HCT116 (cell line): ENCODE results near the gene LCN1. TPM values are rescaled to one million over a fixed set of nuclear protein-coding genes. Genes with fewer than 3 reads are reported as not detected.

Source experiments
- ATAC-seq: fragments of 200-7000 bp; cut with Tn5 transposase; 2 replicates; pipeline ENCODE4 v1.9.1; 2020; ENCODE audit warnings: mild to moderate bottlenecking, moderate library complexity
- BruUV-seq: library from RNA; stranded (reverse); fragments of 400-500 nt; replicated peaks from 2 replicates; lab custom pipeline; 2021; lab: Mats Ljungman, UMichigan
- CTCF ChIA-PET: fragments of 300-600 bp; sonication (Branson Sonifier 250); formaldehyde crosslinking; loops from one replicate; lab custom pipeline; 2021; ENCODE audit warnings: antibody characterized with exemption; lab: Charles Lee
- POLR2A ChIA-PET: fragments of 300-600, 350-600 bp; sonication (Branson Sonifier 250); formaldehyde crosslinking; loops from one replicate; lab custom pipeline; 2021; ENCODE audit warnings: antibody characterized with exemption; lab: Charles Lee
- RAD21 ChIA-PET, 2 experiments: fragments of 300-600 bp; sonication (Branson Sonifier 250); formaldehyde crosslinking; loops; one replicate each; lab custom pipeline; 2023; ENCODE audit warnings: low total read pairs in 2 of 2; ENCODE audit not compliant: uncharacterized antibody in 2 of 2, unreplicated experiment in 2 of 2, low non-redundant PET in 1 of 2; lab: Charles Lee
- DNase-seq: peaks from one replicate; pipeline ENCODE4 v3.0.0-alpha.2; 2010; ENCODE audit warnings: low read depth, low spot score
- H2AFZ ChIP-seq: fragments of 200-600 bp; shearing (Covaris generic), sonication (generic); 2 replicates; pipeline ENCODE4 v1.6.1; 2017; ENCODE audit warnings: low read depth, mixed run types, mixed read lengths, antibody characterized with exemption, low read length; ENCODE audit not compliant: poor library complexity, severe bottlenecking
- H3K27ac ChIP-seq: 2 replicates; pipeline ENCODE4 v1.5.1; 2012; ENCODE audit warnings: low read depth, low read length
- H3K27me3 ChIP-seq: fragments of 200-600 bp; sonication (generic); 2 replicates; pipeline ENCODE4 v1.6.1; 2016; ENCODE audit warnings: mixed run types, low read length, mixed read lengths; ENCODE audit not compliant: insufficient read depth
- H3K36me3 ChIP-seq, 2 experiments: fragments of 200-500 bp in 1 of 2; fragments of 200-600 bp in 1 of 2; sonication (Bioruptor generic) in 1 of 2; sonication (generic) in 1 of 2; 2 replicates each; pipeline versions ENCODE4 v1.5.1 to v1.6.1; 2014 to 2016; ENCODE audit warnings: low read length in 2 of 2, inconsistent platforms in 1 of 2, mixed read lengths in 1 of 2, mixed run types in 1 of 2; ENCODE audit not compliant: insufficient read depth in 2 of 2, control insufficient read depth in 1 of 2
- H3K4me1 ChIP-seq, 2 experiments: fragments of 200-600 bp in 1 of 2; sonication (generic) in 1 of 2; 2 replicates each; pipeline versions ENCODE4 v1.5.1 to v1.6.1; 2012 to 2017; ENCODE audit warnings: low read length in 2 of 2, inconsistent platforms in 1 of 2, mild to moderate bottlenecking in 1 of 2, mixed read lengths in 1 of 2, mixed run types in 1 of 2, moderate library complexity in 1 of 2; ENCODE audit not compliant: insufficient read depth in 2 of 2, control insufficient read depth in 1 of 2
- H3K4me2 ChIP-seq: fragments of 200-600 bp; sonication (generic); 2 replicates; pipeline ENCODE4 v1.6.1; 2017; ENCODE audit warnings: mixed run types, low read length, mixed read lengths
- H3K4me3 ChIP-seq, 2 experiments: fragments of 200-600 bp in 1 of 2; sonication (generic) in 1 of 2; replicated peaks in 1 of 2; 2 replicates each; pipeline ENCODE4 v1.5.1; 2011 to 2016; ENCODE audit warnings: low read length in 2 of 2, control low read depth in 1 of 2, low read depth in 1 of 2, mild to moderate bottlenecking in 1 of 2, mixed read lengths in 1 of 2, mixed run types in 1 of 2
- H3K79me2 ChIP-seq: fragments of 200-600 bp; sonication (generic); 2 replicates; pipeline ENCODE4 v1.6.1; 2017; ENCODE audit warnings: mild to moderate bottlenecking, mixed run types, low read length, moderate library complexity, mixed read lengths; ENCODE audit not compliant: insufficient read depth
- H3K9ac ChIP-seq: fragments of 200-600 bp; sonication (generic); 2 replicates; pipeline ENCODE4 v1.6.1; 2016; ENCODE audit warnings: low read length, mixed read lengths
- H3K9me2 ChIP-seq: fragments of 200-600 bp; sonication (generic), shearing (Covaris generic); 2 replicates; pipeline ENCODE4 v1.6.1; 2017; ENCODE audit warnings: mixed run types, mild to moderate bottlenecking, moderate library complexity; ENCODE audit not compliant: insufficient read depth
- H3K9me3 ChIP-seq, 2 experiments: fragments of 200-500 bp in 1 of 2; fragments of 200-600 bp in 1 of 2; sonication (Bioruptor generic) in 1 of 2; sonication (generic) in 1 of 2; 2 replicates each; pipeline ENCODE4 v1.6.1; 2014 to 2017; ENCODE audit warnings: low read length in 2 of 2, mixed read lengths in 2 of 2, inconsistent platforms in 1 of 2, low read depth in 1 of 2, mild to moderate bottlenecking in 1 of 2, mixed run types in 1 of 2, moderate library complexity in 1 of 2; ENCODE audit not compliant: control insufficient read depth in 1 of 2, insufficient read depth in 1 of 2
- H4K20me1 ChIP-seq: fragments of 200-600 bp; sonication (generic), shearing (Covaris generic); 2 replicates; pipeline ENCODE4 v1.6.1; 2017; ENCODE audit warnings: mixed run types, mild to moderate bottlenecking, moderate library complexity; ENCODE audit not compliant: insufficient read depth
- CBX3 ChIP-seq: IDR thresholded peaks from 2 replicates; pipeline ENCODE4 v1.6.1; 2012; ENCODE audit warnings: low read depth
- CEBPB ChIP-seq: IDR thresholded peaks from 2 replicates; pipeline ENCODE4 v1.6.1; 2012; ENCODE audit warnings: low read depth
- EGR1 ChIP-seq: IDR thresholded peaks from 2 replicates; pipeline ENCODE4 v1.6.1; 2012; ENCODE audit warnings: low read depth
- ELF1 ChIP-seq: IDR thresholded peaks from 2 replicates; pipeline ENCODE4 v1.6.1; 2012; ENCODE audit warnings: low read depth, borderline replicate concordance
- FOSL1 ChIP-seq: IDR thresholded peaks from 2 replicates; pipeline ENCODE4 v1.6.1; 2012; ENCODE audit warnings: low read depth
- JUND ChIP-seq: IDR thresholded peaks from 2 replicates; pipeline ENCODE4 v1.6.1; 2012
- MAX ChIP-seq: IDR thresholded peaks from 2 replicates; pipeline ENCODE4 v1.6.1; 2012
- POLR2A ChIP-seq: IDR thresholded peaks from 2 replicates; pipeline ENCODE4 v1.7.0; 2011; ENCODE audit warnings: borderline replicate concordance; ENCODE audit not compliant: insufficient read depth, insufficient read length; ENCODE audit errors: extremely low read depth
- POLR2AphosphoS5 ChIP-seq: IDR thresholded peaks from 2 replicates; pipeline ENCODE4 v1.6.1; 2011; ENCODE audit warnings: mild to moderate bottlenecking, low read depth, low read length, moderate library complexity
- RAD21 ChIP-seq: IDR thresholded peaks from 2 replicates; pipeline ENCODE4 v1.6.1; 2012; ENCODE audit warnings: low read depth, mild to moderate bottlenecking
- REST ChIP-seq: IDR thresholded peaks from 2 replicates; pipeline ENCODE4 v1.6.1; 2012; ENCODE audit warnings: low read depth
- SIN3A ChIP-seq: IDR thresholded peaks from 2 replicates; pipeline ENCODE4 v1.6.1; 2012; ENCODE audit warnings: low read depth
- TCF7L2 ChIP-seq: IDR thresholded peaks from 2 replicates; pipeline ENCODE4 v1.7.0; 2011; ENCODE audit warnings: borderline replicate concordance, inconsistent platforms; ENCODE audit not compliant: insufficient read depth, insufficient read length; ENCODE audit errors: extremely low read depth
- ZFX ChIP-seq: fragments of 450-650 bp; IDR thresholded peaks from 2 replicates; pipeline ENCODE4 v1.6.1; 2017
- ZNF274 ChIP-seq: fragments of 200-500 bp; sonication (Bioruptor generic); IDR thresholded peaks from 2 replicates; pipeline ENCODE4 v1.6.1; 2014; ENCODE audit warnings: mild to moderate bottlenecking, low read depth, low read length, inconsistent platforms
- intact Hi-C: fragments of 100-400 bp; cut with micrococcal nuclease; formaldehyde crosslinking; loops from 2 replicates; pipeline ENCODE4 v1.10.0; 2022
- total RNA-seq: library from RNA; stranded (reverse); gene quantifications from one replicate; pipeline ENCODE4 v1.2.1, GENCODE V29; 2021; ENCODE audit not compliant: unreplicated experiment
- TF ChIP-seq, protein P1 (sequence below): IDR thresholded peaks from 2 replicates; pipeline ENCODE4 v1.6.1; 2011; ENCODE audit warnings: mild to moderate bottlenecking, low read length, moderate library complexity; ENCODE audit not compliant: insufficient replicate concordance; ENCODE audit errors: extremely low read depth

Gene LCN1
- total RNA-seq, 1 experiment from 2014 or later: not detected

GRCh38 chr9:135522931-135523330, 1.7 kb downstream of the LCN1 start:
- DNase-seq (no peak), ATAC-seq (no peak)
- Histone ChIP-seq H3K9ac (no peak overlapping the region), H3K4me2 (no peak overlapping the region), H3K9me3 (no peaks in the 10 kb centered on the region), H3K27me3 (no peaks in the 10 kb centered on the region), H3K9me2 (no peaks in the 10 kb centered on the region), H3K27ac (no peak overlapping the region), H2AFZ (no peak overlapping the region), H3K36me3 (no peaks in the 10 kb centered on the region), H3K79me2 (no peaks in the 10 kb centered on the region), H3K4me3 (no peak overlapping the region), H3K4me1 (peaks cover 0 to 9% of the 10 kb centered on the region in 2 experiments; a peak in 3 of 4 replicates), H4K20me1 (no peaks in the 10 kb centered on the region)
- intact Hi-C loops: no loop called here
- ChIA-PET POLR2A (no interaction called here), RAD21 (no interaction called here), CTCF (no interaction called here)
- TF ChIP-seq EGR1: no peak
- TF ChIP-seq CBX3: no peak
- no peak for TF ChIP-seq RAD21
- TF ChIP-seq SIN3A: no peak
- TF ChIP-seq MAX: no peak
- no TSS peak for BruUV-seq

DNA sequence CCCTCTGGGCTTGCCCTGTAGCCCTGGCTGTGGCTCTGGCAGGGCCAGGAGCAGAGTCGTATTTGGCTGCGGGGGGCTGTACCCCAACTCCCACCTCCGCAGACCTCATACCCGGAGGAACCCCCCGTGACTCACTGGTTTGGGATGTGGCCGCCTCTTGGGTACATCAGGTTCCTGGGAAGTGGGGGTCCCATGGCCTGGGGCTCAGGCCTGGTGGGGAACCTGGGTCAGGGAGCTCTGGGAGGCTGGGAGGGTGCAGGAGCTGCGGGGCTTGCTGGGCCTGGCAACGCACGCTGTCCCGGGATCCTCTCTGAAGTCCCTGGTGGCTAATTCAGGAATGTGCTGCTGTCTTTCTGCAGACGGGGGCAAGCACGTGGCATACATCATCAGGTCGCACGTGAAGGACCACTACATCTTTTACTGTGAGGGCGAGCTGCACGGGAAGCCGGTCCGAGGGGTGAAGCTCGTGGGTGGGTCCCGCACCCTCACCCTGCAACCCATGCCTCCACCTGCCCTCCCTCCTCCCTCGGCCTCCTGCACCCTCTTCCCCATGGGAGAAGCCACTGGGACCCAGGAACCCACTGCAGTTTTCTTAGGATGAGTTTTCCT, 2.4 kb downstream of the LCN1 start:
- CTCF ChIA-PET: no interaction called here
- H3K27me3 ChIP-seq: no peaks in the 10 kb centered on the region
- TF ChIP-seq CEBPB (no peak), POLR2A (no peak), ELF1 (no peak), JUND (no peak), ZFX (no peak), REST (no peak), EGR1 (no peak), POLR2AphosphoS5 (no peak), ZNF274 (no peak), RAD21 (no peak), FOSL1 (no peak), TCF7L2 (no peak), SIN3A (no peak)
- TF ChIP-seq, protein P1, sequence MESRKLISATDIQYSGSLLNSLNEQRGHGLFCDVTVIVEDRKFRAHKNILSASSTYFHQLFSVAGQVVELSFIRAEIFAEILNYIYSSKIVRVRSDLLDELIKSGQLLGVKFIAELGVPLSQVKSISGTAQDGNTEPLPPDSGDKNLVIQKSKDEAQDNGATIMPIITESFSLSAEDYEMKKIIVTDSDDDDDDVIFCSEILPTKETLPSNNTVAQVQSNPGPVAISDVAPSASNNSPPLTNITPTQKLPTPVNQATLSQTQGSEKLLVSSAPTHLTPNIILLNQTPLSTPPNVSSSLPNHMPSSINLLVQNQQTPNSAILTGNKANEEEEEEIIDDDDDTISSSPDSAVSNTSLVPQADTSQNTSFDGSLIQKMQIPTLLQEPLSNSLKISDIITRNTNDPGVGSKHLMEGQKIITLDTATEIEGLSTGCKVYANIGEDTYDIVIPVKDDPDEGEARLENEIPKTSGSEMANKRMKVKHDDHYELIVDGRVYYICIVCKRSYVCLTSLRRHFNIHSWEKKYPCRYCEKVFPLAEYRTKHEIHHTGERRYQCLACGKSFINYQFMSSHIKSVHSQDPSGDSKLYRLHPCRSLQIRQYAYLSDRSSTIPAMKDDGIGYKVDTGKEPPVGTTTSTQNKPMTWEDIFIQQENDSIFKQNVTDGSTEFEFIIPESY: no peak

More for the DNA sequence above, 2.4 kb downstream of the LCN1 start:
- Histone ChIP-seq H3K79me2 (no peaks in the 10 kb centered on the region), H3K36me3 (no peaks in the 10 kb centered on the region), H3K9me2 (no peaks in the 10 kb centered on the region), H3K9ac (no peak overlapping the region), H3K27ac (no peak overlapping the region), H3K4me2 (no peak overlapping the region), H3K4me1 (peaks cover 0 to 9% of the 10 kb centered on the region in 2 experiments; a peak in 3 of 4 replicates), H3K4me3 (no peak overlapping the region), H3K9me3 (no peaks in the 10 kb centered on the region), H4K20me1 (no peaks in the 10 kb centered on the region), H2AFZ (no peak overlapping the region)
- ATAC-seq (no peak), DNase-seq (no peak)
- intact Hi-C loops: no loop called here
- ChIA-PET POLR2A (no interaction called here), RAD21 (no interaction called here)
- BruUV-seq: no TSS peak
